HL-60 (cell line): ENCODE measurements around the gene C6orf52.

Source experiments
- DNase-seq, 2 experiments: peaks; one replicate each; pipeline ENCODE4 v3.0.0-alpha.2; 2010 to 2020; ENCODE audit warnings: low read depth in 1 of 2, low spot score in 1 of 2
- H3K27ac ChIP-seq: fragments of 250-450 bp; sonication (Bioruptor Pico); replicated peaks from 2 replicates; pipeline ENCODE4 v1.5.1; 2020; ENCODE audit warnings: mild to moderate bottlenecking, moderate library complexity
- H3K27me3 ChIP-seq: fragments of 250-450 bp; sonication (Bioruptor Pico); 2 replicates; pipeline ENCODE4 v1.5.1; 2021; ENCODE audit warnings: mild to moderate bottlenecking, moderate library complexity; ENCODE audit not compliant: insufficient read depth, poor library complexity, severe bottlenecking
- H3K4me3 ChIP-seq: replicated peaks from 2 replicates; pipeline ENCODE4 v1.5.1; 2011; ENCODE audit warnings: mild to moderate bottlenecking, control low read depth, low read length; ENCODE audit not compliant: insufficient read depth
- CTCF ChIP-seq: IDR thresholded peaks from one replicate; pipeline ENCODE4 v1.5.1; 2011; ENCODE audit warnings: low read length, control low read depth, inconsistent platforms; ENCODE audit not compliant: insufficient read depth
- GABPA ChIP-seq: IDR thresholded peaks from 2 replicates; pipeline ENCODE4 v1.6.1; 2012; ENCODE audit warnings: low read depth
- POLR2AphosphoS5 ChIP-seq: IDR thresholded peaks from 2 replicates; pipeline ENCODE4 v1.6.1; 2012; ENCODE audit warnings: low read depth
- REST ChIP-seq: IDR thresholded peaks from 2 replicates; pipeline ENCODE4 v1.6.1; 2012; ENCODE audit warnings: low read depth; ENCODE audit not compliant: insufficient replicate concordance
- SPI1 ChIP-seq: IDR thresholded peaks from 2 replicates; pipeline ENCODE4 v1.6.1; 2012; ENCODE audit warnings: low read depth, mild to moderate bottlenecking, borderline replicate concordance

The C6orf52 gene

GRCh38 chr6:10696655-10697054 lies 2.2 kb upstream of the C6orf52 start:
- Histone ChIP-seq H3K27ac (no peak overlapping the region), H3K4me3 (no peak overlapping the region), H3K27me3 (no peaks in the 10 kb centered on the region)
- DNase-seq = no peak
- TF ChIP-seq SPI1 = no peak

- TF ChIP-seq CTCF (no peak), REST (no peak), POLR2AphosphoS5 (no peak), SPI1 (no peak), GABPA (no peak)
- Histone ChIP-seq H3K4me3 (peak overlapping the region; percentile 85), H3K27ac (peak overlapping the region; percentile 99), H3K27me3 (no peaks in the 10 kb centered on the region)
- no peak for DNase-seq
Observed at GRCh38 chr6:10695086-10695657, 756 bp upstream of the C6orf52 start.

GRCh38 chr6:10692965-10693538 lies 1.4 kb downstream of the C6orf52 start:
- Histone ChIP-seq H3K27me3 (no peaks in the 10 kb centered on the region), H3K4me3 (peak overlapping the region; percentile 85), H3K27ac (peak overlapping the region; percentile 99)
- no peak for DNase-seq
- no peak for TF ChIP-seq GABPA
- TF ChIP-seq CTCF = no peak
- no peak for TF ChIP-seq REST
- TF ChIP-seq POLR2AphosphoS5 = no peak
- no peak for TF ChIP-seq SPI1

- Histone ChIP-seq H3K27me3 (no peaks in the 10 kb centered on the region), H3K27ac (peak overlapping the region; percentile 99), H3K4me3 (no peak overlapping the region)
- peak in 1 of 2 experiments; percentile 25 for DNase-seq
- no peak for TF ChIP-seq CTCF
- no peak for TF ChIP-seq GABPA
- TF ChIP-seq SPI1 = no peak
- TF ChIP-seq REST = no peak
- TF ChIP-seq POLR2AphosphoS5 = no peak
Observed at GRCh38 chr6:10690651-10691445, 3.6 kb downstream of the C6orf52 start.
